ENCODE data around the gene TIPARP. TPM values are rescaled to one million over a fixed set of nuclear protein-coding genes. Genes with fewer than 3 reads are reported as not detected.

TIPARP gene
- total and polyA plus RNA-seq, 2 of the 13 experiments (the other 11 are each of a cell fraction or from before 2014, with no cell fraction given), result 7.3 to 19.7 TPM

DNA sequence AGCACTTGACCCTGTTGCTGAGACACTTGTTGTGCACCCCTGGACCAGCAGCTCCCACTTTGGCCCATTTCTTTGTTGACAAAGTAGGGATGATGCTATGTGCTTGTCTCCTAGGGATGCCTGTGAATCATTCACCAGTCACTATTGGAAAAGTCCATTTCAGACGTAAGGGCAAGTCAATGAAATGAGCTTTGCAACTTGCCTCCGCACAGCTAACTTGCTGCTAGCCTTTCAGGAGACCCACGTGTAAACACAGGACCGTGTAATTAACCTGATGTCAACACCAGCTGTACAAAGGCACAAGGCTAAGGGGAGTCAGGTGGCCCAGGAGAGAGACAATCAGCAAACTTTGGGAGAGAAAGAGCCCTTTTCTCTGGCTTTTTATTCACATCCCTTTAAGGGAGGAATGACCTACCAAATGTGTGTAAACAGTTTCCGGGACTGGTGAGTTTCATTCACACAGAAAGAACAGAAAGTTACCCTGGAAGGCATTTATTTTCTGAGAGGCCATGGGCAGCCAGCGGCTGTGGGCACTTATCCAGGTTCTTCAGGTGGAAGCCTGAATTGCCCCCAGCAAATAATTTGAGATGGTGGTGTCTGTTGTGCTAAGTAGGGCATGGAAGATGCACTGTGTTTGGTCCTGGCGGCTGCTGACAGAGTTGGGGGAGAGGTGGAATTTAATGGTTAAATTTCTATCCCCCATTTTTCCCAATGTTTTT is 54.0 kb downstream of the TIPARP start (continued):
- TF ChIP-seq, protein P1, sequence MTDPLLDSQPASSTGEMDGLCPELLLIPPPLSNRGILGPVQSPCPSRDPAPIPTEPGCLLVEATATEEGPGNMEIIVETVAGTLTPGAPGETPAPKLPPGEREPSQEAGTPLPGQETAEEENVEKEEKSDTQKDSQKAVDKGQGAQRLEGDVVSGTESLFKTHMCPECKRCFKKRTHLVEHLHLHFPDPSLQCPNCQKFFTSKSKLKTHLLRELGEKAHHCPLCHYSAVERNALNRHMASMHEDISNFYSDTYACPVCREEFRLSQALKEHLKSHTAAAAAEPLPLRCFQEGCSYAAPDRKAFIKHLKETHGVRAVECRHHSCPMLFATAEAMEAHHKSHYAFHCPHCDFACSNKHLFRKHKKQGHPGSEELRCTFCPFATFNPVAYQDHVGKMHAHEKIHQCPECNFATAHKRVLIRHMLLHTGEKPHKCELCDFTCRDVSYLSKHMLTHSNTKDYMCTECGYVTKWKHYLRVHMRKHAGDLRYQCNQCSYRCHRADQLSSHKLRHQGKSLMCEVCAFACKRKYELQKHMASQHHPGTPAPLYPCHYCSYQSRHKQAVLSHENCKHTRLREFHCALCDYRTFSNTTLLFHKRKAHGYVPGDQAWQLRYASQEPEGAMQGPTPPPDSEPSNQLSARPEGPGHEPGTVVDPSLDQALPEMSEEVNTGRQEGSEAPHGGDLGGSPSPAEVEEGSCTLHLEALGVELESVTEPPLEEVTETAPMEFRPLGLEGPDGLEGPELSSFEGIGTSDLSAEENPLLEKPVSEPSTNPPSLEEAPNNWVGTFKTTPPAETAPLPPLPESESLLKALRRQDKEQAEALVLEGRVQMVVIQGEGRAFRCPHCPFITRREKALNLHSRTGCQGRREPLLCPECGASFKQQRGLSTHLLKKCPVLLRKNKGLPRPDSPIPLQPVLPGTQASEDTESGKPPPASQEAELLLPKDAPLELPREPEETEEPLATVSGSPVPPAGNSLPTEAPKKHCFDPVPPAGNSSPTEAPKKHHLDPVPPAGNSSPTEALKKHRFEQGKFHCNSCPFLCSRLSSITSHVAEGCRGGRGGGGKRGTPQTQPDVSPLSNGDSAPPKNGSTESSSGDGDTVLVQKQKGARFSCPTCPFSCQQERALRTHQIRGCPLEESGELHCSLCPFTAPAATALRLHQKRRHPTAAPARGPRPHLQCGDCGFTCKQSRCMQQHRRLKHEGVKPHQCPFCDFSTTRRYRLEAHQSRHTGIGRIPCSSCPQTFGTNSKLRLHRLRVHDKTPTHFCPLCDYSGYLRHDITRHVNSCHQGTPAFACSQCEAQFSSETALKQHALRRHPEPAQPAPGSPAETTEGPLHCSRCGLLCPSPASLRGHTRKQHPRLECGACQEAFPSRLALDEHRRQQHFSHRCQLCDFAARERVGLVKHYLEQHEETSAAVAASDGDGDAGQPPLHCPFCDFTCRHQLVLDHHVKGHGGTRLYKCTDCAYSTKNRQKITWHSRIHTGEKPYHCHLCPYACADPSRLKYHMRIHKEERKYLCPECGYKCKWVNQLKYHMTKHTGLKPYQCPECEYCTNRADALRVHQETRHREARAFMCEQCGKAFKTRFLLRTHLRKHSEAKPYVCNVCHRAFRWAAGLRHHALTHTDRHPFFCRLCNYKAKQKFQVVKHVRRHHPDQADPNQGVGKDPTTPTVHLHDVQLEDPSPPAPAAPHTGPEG (CRISPR knock-in tag; IDR thresholded peaks at IDR 0.05), result no peak
- TF ChIP-seq YY1 (IDR thresholded peaks at IDR 0.05; ENCODE audit: insufficient read depth, insufficient replicate concordance, low read depth, low read length), result no peak
- TF ChIP-seq ZNF557 (CRISPR knock-in tag; IDR thresholded peaks at IDR 0.05), result no peak
- no peak for TF ChIP-seq ATM (IDR thresholded peaks at IDR 0.05; ENCODE audit: borderline replicate concordance)
- peak; percentile 92 for TF ChIP-seq TBX2 (CRISPR knock-in tag; IDR thresholded peaks at IDR 0.05; ENCODE audit: borderline replicate concordance)
- TF ChIP-seq NPAS2 (CRISPR knock-in tag; IDR thresholded peaks at IDR 0.05; ENCODE audit: borderline replicate concordance), result no peak
- peak; percentile 82 for TF ChIP-seq TEAD3 (CRISPR knock-in tag; optimal IDR thresholded peaks at IDR 0.05; ENCODE audit: borderline replicate concordance)
- 0 out of 2 replicates have a peak, but pooled peaks have one; percentile 19 for TF ChIP-seq ZFY (CRISPR knock-in tag; IDR thresholded peaks at IDR 0.05)
- TF ChIP-seq, protein P2, sequence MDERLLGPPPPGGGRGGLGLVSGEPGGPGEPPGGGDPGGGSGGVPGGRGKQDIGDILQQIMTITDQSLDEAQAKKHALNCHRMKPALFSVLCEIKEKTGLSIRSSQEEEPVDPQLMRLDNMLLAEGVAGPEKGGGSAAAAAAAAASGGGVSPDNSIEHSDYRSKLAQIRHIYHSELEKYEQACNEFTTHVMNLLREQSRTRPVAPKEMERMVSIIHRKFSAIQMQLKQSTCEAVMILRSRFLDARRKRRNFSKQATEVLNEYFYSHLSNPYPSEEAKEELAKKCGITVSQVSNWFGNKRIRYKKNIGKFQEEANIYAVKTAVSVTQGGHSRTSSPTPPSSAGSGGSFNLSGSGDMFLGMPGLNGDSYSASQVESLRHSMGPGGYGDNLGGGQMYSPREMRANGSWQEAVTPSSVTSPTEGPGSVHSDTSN (CRISPR knock-in tag; IDR thresholded peaks at IDR 0.05), result no peak
- TF ChIP-seq, protein P3, sequence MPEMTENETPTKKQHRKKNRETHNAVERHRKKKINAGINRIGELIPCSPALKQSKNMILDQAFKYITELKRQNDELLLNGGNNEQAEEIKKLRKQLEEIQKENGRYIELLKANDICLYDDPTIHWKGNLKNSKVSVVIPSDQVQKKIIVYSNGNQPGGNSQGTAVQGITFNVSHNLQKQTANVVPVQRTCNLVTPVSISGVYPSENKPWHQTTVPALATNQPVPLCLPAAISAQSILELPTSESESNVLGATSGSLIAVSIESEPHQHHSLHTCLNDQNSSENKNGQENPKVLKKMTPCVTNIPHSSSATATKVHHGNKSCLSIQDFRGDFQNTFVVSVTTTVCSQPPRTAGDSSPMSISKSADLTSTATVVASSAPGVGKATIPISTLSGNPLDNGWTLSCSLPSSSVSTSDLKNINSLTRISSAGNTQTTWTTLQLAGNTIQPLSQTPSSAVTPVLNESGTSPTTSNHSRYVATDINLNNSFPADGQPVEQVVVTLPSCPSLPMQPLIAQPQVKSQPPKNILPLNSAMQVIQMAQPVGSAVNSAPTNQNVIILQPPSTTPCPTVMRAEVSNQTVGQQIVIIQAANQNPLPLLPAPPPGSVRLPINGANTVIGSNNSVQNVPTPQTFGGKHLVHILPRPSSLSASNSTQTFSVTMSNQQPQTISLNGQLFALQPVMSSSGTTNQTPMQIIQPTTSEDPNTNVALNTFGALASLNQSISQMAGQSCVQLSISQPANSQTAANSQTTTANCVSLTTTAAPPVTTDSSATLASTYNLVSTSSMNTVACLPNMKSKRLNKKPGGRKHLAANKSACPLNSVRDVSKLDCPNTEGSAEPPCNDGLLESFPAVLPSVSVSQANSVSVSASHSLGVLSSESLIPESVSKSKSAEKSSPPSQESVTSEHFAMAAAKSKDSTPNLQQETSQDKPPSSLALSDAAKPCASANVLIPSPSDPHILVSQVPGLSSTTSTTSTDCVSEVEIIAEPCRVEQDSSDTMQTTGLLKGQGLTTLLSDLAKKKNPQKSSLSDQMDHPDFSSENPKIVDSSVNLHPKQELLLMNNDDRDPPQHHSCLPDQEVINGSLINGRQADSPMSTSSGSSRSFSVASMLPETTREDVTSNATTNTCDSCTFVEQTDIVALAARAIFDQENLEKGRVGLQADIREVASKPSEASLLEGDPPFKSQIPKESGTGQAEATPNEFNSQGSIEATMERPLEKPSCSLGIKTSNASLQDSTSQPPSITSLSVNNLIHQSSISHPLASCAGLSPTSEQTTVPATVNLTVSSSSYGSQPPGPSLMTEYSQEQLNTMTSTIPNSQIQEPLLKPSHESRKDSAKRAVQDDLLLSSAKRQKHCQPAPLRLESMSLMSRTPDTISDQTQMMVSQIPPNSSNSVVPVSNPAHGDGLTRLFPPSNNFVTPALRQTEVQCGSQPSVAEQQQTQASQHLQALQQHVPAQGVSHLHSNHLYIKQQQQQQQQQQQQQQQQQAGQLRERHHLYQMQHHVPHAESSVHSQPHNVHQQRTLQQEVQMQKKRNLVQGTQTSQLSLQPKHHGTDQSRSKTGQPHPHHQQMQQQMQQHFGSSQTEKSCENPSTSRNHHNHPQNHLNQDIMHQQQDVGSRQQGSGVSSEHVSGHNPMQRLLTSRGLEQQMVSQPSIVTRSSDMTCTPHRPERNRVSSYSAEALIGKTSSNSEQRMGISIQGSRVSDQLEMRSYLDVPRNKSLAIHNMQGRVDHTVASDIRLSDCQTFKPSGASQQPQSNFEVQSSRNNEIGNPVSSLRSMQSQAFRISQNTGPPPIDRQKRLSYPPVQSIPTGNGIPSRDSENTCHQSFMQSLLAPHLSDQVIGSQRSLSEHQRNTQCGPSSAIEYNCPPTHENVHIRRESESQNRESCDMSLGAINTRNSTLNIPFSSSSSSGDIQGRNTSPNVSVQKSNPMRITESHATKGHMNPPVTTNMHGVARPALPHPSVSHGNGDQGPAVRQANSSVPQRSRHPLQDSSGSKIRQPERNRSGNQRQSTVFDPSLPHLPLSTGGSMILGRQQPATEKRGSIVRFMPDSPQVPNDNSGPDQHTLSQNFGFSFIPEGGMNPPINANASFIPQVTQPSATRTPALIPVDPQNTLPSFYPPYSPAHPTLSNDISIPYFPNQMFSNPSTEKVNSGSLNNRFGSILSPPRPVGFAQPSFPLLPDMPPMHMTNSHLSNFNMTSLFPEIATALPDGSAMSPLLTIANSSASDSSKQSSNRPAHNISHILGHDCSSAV (CRISPR knock-in tag; IDR thresholded peaks at IDR 0.05; ENCODE audit: borderline replicate concordance), result no peak
- TF ChIP-seq, protein P4, sequence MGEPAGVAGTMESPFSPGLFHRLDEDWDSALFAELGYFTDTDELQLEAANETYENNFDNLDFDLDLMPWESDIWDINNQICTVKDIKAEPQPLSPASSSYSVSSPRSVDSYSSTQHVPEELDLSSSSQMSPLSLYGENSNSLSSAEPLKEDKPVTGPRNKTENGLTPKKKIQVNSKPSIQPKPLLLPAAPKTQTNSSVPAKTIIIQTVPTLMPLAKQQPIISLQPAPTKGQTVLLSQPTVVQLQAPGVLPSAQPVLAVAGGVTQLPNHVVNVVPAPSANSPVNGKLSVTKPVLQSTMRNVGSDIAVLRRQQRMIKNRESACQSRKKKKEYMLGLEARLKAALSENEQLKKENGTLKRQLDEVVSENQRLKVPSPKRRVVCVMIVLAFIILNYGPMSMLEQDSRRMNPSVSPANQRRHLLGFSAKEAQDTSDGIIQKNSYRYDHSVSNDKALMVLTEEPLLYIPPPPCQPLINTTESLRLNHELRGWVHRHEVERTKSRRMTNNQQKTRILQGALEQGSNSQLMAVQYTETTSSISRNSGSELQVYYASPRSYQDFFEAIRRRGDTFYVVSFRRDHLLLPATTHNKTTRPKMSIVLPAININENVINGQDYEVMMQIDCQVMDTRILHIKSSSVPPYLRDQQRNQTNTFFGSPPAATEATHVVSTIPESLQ (CRISPR knock-in tag; conservative IDR thresholded peaks at IDR 0.05), result no peak
